GM23338 (cell line): ENCODE results near the gene PRRC2A. TPM values are rescaled to one million over a fixed set of nuclear protein-coding genes. Genes with fewer than 3 reads are reported as not detected.

Experiments used
- ATAC-seq: fragments of 200-7000 bp; cut with Tn5 transposase; 3 replicates; pipeline ENCODE4 v1.9.1; 2020
- DNase-seq: peaks from one replicate; pipeline ENCODE4 v3.0.0-alpha.2; 2015; ENCODE audit warnings: low spot score
- H2AFZ ChIP-seq: fragments of 200-600 bp; sonication (generic); 2 replicates; pipeline ENCODE4 v1.8.0; 2016; ENCODE audit warnings: antibody characterized with exemption, mild to moderate bottlenecking, moderate library complexity
- H3F3A ChIP-seq: fragments of 200-600 bp; sonication (generic); replicated peaks from 2 replicates; pipeline ENCODE4 v1.8.0; 2017; ENCODE audit warnings: antibody characterized with exemption, mixed run types, low read depth
- H3K27ac ChIP-seq: fragments of 200-600 bp; sonication (generic); 2 replicates; pipeline ENCODE4 v1.6.1; 2016; ENCODE audit warnings: low read depth
- H3K27me3 ChIP-seq: fragments of 200-600 bp; sonication (generic); 2 replicates; pipeline ENCODE4 v1.8.0; 2016; ENCODE audit warnings: mild to moderate bottlenecking, mixed run types, moderate library complexity; ENCODE audit not compliant: insufficient read depth
- H3K36me3 ChIP-seq: fragments of 200-600 bp; sonication (generic); 2 replicates; pipeline ENCODE4 v1.8.0; 2016; ENCODE audit warnings: mild to moderate bottlenecking; ENCODE audit not compliant: insufficient read depth
- H3K4me1 ChIP-seq: fragments of 200-600 bp; sonication (generic); 2 replicates; pipeline ENCODE4 v1.8.0; 2016; ENCODE audit warnings: mild to moderate bottlenecking, moderate library complexity; ENCODE audit not compliant: insufficient read depth
- H3K4me2 ChIP-seq: fragments of 200-600 bp; sonication (generic); 2 replicates; pipeline ENCODE4 v1.7.1; 2017; ENCODE audit warnings: mixed run types
- H3K4me3 ChIP-seq: fragments of 200-600 bp; sonication (generic); 2 replicates; pipeline ENCODE4 v1.6.1; 2016; ENCODE audit warnings: mixed run types
- H3K79me2 ChIP-seq: fragments of 200-600 bp; sonication (generic); replicated peaks from 2 replicates; pipeline ENCODE4 v1.8.0; 2017; ENCODE audit warnings: mild to moderate bottlenecking; ENCODE audit not compliant: insufficient read depth
- H3K9me2 ChIP-seq: fragments of 200-600 bp; sonication (generic); 2 replicates; pipeline ENCODE4 v1.8.0; 2017; ENCODE audit not compliant: insufficient read depth
- H4K20me1 ChIP-seq: fragments of 200-600 bp; sonication (generic); replicated peaks from 2 replicates; pipeline ENCODE4 v1.8.0; 2017; ENCODE audit warnings: mild to moderate bottlenecking; ENCODE audit not compliant: insufficient read depth
- H3K27ac Mint-ChIP-seq: 2 replicates; pipeline ENCODE4 v1.8.0; 2020; ENCODE audit warnings: inconsistent platforms, mild to moderate bottlenecking, moderate library complexity, mixed read lengths
- H3K27me3 Mint-ChIP-seq: 3 replicates; pipeline ENCODE4 v1.8.0; 2022; ENCODE audit warnings: low read depth, mild to moderate bottlenecking, moderate library complexity, mixed read lengths, inconsistent platforms; ENCODE audit not compliant: insufficient read depth, poor library complexity
- H3K36me3 Mint-ChIP-seq: 3 replicates; pipeline ENCODE4 v1.8.0; 2021; ENCODE audit warnings: low read depth, mild to moderate bottlenecking, inconsistent platforms, moderate library complexity, mixed read lengths
- H3K4me1 Mint-ChIP-seq: 3 replicates; pipeline ENCODE4 v1.8.0; 2020; ENCODE audit warnings: mild to moderate bottlenecking, inconsistent platforms, mixed read lengths
- H3K4me3 Mint-ChIP-seq: 3 replicates; pipeline ENCODE4 v1.8.0; 2021; ENCODE audit warnings: moderate library complexity, mild to moderate bottlenecking, inconsistent platforms, mixed read lengths
- H3K9me3 Mint-ChIP-seq: 3 replicates; pipeline ENCODE4 v1.8.0; 2020; ENCODE audit warnings: moderate library complexity, mild to moderate bottlenecking, inconsistent platforms, mixed read lengths
- CREB1 ChIP-seq: fragments of 250-450 bp; sonication (Bioruptor Pico); IDR thresholded peaks from 2 replicates; pipeline ENCODE4 v1.5.0; 2020; ENCODE audit warnings: low read depth, mild to moderate bottlenecking, moderate library complexity
- EZH2phosphoT487 ChIP-seq: fragments of 200-600 bp; sonication (generic); IDR thresholded peaks from one replicate; pipeline ENCODE4 v1.8.1; 2018; ENCODE audit warnings: antibody characterized with exemption; ENCODE audit not compliant: unreplicated experiment
- JUNB ChIP-seq: IDR thresholded peaks from one replicate; pipeline ENCODE4 v1.6.1; 2016; ENCODE audit warnings: antibody characterized with exemption; ENCODE audit not compliant: unreplicated experiment
- NANOG ChIP-seq: IDR thresholded peaks from 2 replicates; pipeline ENCODE4 v1.6.1; 2016; ENCODE audit warnings: antibody characterized with exemption, borderline replicate concordance
- POLR2AphosphoS5 ChIP-seq: IDR thresholded peaks from 2 replicates; pipeline ENCODE4 v1.6.1; 2016; ENCODE audit warnings: antibody characterized with exemption, low read depth
- REST ChIP-seq: IDR thresholded peaks from one replicate; pipeline ENCODE4 v1.6.1; 2018; ENCODE audit warnings: antibody characterized with exemption; ENCODE audit not compliant: unreplicated experiment
- STAT1 ChIP-seq: IDR thresholded peaks from one replicate; pipeline ENCODE4 v1.6.1; 2016; ENCODE audit warnings: antibody characterized with exemption; ENCODE audit not compliant: unreplicated experiment
- ZNF114 ChIP-seq: fragments of 250-450 bp; sonication (Bioruptor Pico); IDR thresholded peaks from 2 replicates; pipeline ENCODE4 v1.5.0; 2020; ENCODE audit warnings: mild to moderate bottlenecking, moderate library complexity
- ZNF462 ChIP-seq: fragments of 250-450 bp; sonication (Bioruptor Pico); IDR thresholded peaks from 2 replicates; pipeline ENCODE4 v1.5.0; 2020; ENCODE audit warnings: mild to moderate bottlenecking, moderate library complexity
- polyA plus RNA-seq: library from polyadenylated mRNA; unstranded; fragments of >200 nt; fragmentation: Nextera tagmentation; extraction: Ambion mirVana; gene quantifications from 2 replicates; pipeline ENCODE4 v1.2.1, GENCODE V29; 2016
- total RNA-seq: library from RNA; depleted of rRNA; stranded (reverse); fragments of >200 nt; shearing (Covaris generic); gene quantifications from 2 replicates; pipeline ENCODE4 v1.2.3, GENCODE V29; 2014

PRRC2A gene
- total and polyA plus RNA-seq, 2 experiments from 2014 or later, result 213 to 273 TPM

DNA sequence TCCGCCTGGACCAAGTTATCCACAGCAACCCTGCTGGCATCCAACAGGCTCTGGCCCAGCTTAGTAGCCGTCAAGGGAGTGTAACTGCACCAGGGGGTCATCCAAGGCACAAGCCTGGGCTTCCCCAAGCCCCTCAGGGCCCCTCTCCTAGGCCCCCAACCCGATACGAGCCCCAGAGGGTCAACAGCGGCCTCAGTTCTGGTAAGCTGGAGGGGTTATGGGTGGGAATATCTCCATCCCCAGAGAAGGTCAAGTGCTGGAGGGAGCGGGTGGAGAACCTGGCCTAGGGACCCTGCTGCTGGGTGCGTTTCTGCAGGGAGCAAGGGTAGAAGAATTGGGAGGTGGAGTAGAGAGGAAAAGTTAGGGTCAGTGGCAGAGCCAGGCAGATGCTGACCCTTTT is 12.9 kb downstream of the PRRC2A start (continued):
- TF ChIP-seq STAT1 (no peak), REST (no peak), POLR2AphosphoS5 (no peak)

GRCh38 chr6:31634131-31634530 is 13.6 kb downstream of the PRRC2A start:
- H3K79me2 ChIP-seq, result peaks cover 17% of the 10 kb centered on the region
- no peak overlapping the region for H3K4me2 ChIP-seq
- H3K36me3 Mint-ChIP-seq, result peaks cover 95% of the 10 kb centered on the region
- H3K4me1 Mint-ChIP-seq, result no peaks in the 10 kb centered on the region
- no peak overlapping the region for H3K27ac Mint-ChIP-seq
- no peak overlapping the region for H3K4me3 ChIP-seq
- H3K27ac ChIP-seq, result no peak overlapping the region
- H3K27me3 ChIP-seq, result no peaks in the 10 kb centered on the region
- no peak for DNase-seq
- no peaks in the 10 kb centered on the region; the same call in 2 of the 3 replicates for H3K9me3 Mint-ChIP-seq
- H3K4me3 Mint-ChIP-seq, result no peak overlapping the region
- H3K9me2 ChIP-seq, result no peaks in the 10 kb centered on the region
- H3K4me1 ChIP-seq, result no peaks in the 10 kb centered on the region
- peaks cover 69% of the 10 kb centered on the region for H3K36me3 ChIP-seq
- peaks cover 41% of the 10 kb centered on the region for H4K20me1 ChIP-seq
- peaks cover 5% of the 10 kb centered on the region for H3K27me3 Mint-ChIP-seq
- no peak for ATAC-seq
- TF ChIP-seq ZNF462 (CRISPR knock-in tag) (no peak), EZH2phosphoT487 (no peak), NANOG (no peak), CREB1 (CRISPR knock-in tag) (no peak), ZNF114 (CRISPR knock-in tag) (no peak), POLR2AphosphoS5 (no peak), STAT1 (no peak), JUNB (no peak)
- no peak overlapping the region for H2AFZ ChIP-seq
- H3F3A ChIP-seq, result peaks cover 73% of the 10 kb centered on the region
